ENCODE results near the gene ECHDC3. TPM values are rescaled to one million over a fixed set of nuclear protein-coding genes. Genes with fewer than 3 reads are reported as not detected.

ECHDC3 gene
- polyA plus RNA-seq, 1 of the 3 experiments (the other 2 are of a cell fraction): 13.5 TPM

- H3K4me1 ChIP-seq (ENCODE audit: control insufficient read depth in 1 of 2, insufficient read depth in 2 of 2, low read depth in 1 of 2, low read length in 1 of 2): no peaks in the 10 kb centered on the region
- H3F3A ChIP-seq (replicated peaks; ENCODE audit: insufficient read depth): no peaks in the 10 kb centered on the region
- H3K27me3 ChIP-seq (ENCODE audit: insufficient read depth): no peaks in the 10 kb centered on the region
- TF ChIP-seq USF2 (IDR thresholded peaks at IDR 0.05; ENCODE audit: borderline replicate concordance, low read depth, low read length) (no peak), GATA2 (CRISPR knock-in tag; IDR thresholded peaks at IDR 0.05) (no peak)
- H3K79me2 ChIP-seq (ENCODE audit: insufficient read depth): no peaks in the 10 kb centered on the region
- no peak overlapping the region for H2AFZ ChIP-seq (ENCODE audit: low read depth)
- no peak overlapping the region for H3K4me2 ChIP-seq
- WGBS (ENCODE audit: low lambda C conversion rate): 71% methylated on average over 2 of the region's 2 CpGs
- ChIA-PET CTCF (interaction anchor here (2.2 to 5.6 kb wide), 2 partner anchors 31 to 197 kb away, joined by 13 to 28 read pairs; no protein-coding TSS in a partner anchor), POLR2A (no interaction called here)
- H3K4me3 ChIP-seq (ENCODE audit: low read depth in 2 of 2, low read length in 1 of 2): no peak overlapping the region
- no peaks in the 10 kb centered on the region for H4K20me1 ChIP-seq (ENCODE audit: insufficient read depth)
- no peaks in the 10 kb centered on the region for H3K9me3 ChIP-seq
- H3K9ac ChIP-seq: no peak overlapping the region
- H3K9me2 ChIP-seq: no peaks in the 10 kb centered on the region
- DNase-seq: no peak
- no peak overlapping the region for H3K27ac ChIP-seq (ENCODE audit: low read depth in 2 of 2, low read length in 1 of 2)
- H3K36me3 ChIP-seq (replicated peaks in 1 of 2; ENCODE audit: control insufficient read depth in 1 of 2, insufficient read depth in 2 of 2, low read length in 1 of 2): no peaks in the 10 kb centered on the region
Observed at GRCh38 chr10:11789306-11789705, 47.1 kb downstream of the ECHDC3 start.

GRCh38 chr10:11789956-11790355, 47.8 kb downstream of the ECHDC3 start:
- Histone ChIP-seq H3K9me2 (no peaks in the 10 kb centered on the region), H3K27me3 (ENCODE audit: insufficient read depth) (no peaks in the 10 kb centered on the region), H3F3A (replicated peaks; ENCODE audit: insufficient read depth) (no peaks in the 10 kb centered on the region), H2AFZ (ENCODE audit: low read depth) (no peak overlapping the region), H3K79me2 (ENCODE audit: insufficient read depth) (no peaks in the 10 kb centered on the region), H3K4me2 (no peak overlapping the region), H4K20me1 (ENCODE audit: insufficient read depth) (no peaks in the 10 kb centered on the region), H3K9me3 (no peaks in the 10 kb centered on the region), H3K36me3 (replicated peaks in 1 of 2; ENCODE audit: control insufficient read depth in 1 of 2, insufficient read depth in 2 of 2, low read length in 1 of 2) (no peaks in the 10 kb centered on the region), H3K9ac (no peak overlapping the region), H3K4me3 (ENCODE audit: low read depth in 2 of 2, low read length in 1 of 2) (no peak overlapping the region), H3K27ac (ENCODE audit: low read depth in 2 of 2, low read length in 1 of 2) (no peak overlapping the region), H3K4me1 (ENCODE audit: control insufficient read depth in 1 of 2, insufficient read depth in 2 of 2, low read depth in 1 of 2, low read length in 1 of 2) (no peaks in the 10 kb centered on the region)
- no peak for DNase-seq
- WGBS (ENCODE audit: low lambda C conversion rate): 83% methylated on average over 8 of the region's 8 CpGs
- no peak for TF ChIP-seq GABPA (IDR thresholded peaks at IDR 0.05; ENCODE audit: low read depth)
- TF ChIP-seq ELF1 (IDR thresholded peaks at IDR 0.05): no peak
- no peak for TF ChIP-seq ZBTB33 (IDR thresholded peaks at IDR 0.05; ENCODE audit: borderline replicate concordance, low read depth)
- TF ChIP-seq YY1 (IDR thresholded peaks at IDR 0.05; ENCODE audit: low read depth): no peak
- TF ChIP-seq IRF3 (IDR thresholded peaks at IDR 0.05; ENCODE audit: low read depth, low read length): no peak
- ChIA-PET POLR2A (no interaction called here), CTCF (interaction anchor here (1.0 to 5.6 kb wide), 4 partner anchors 8 to 197 kb away, joined by 4 to 28 read pairs (median 10); no protein-coding TSS in a partner anchor)

Data from SK-N-SH (cell line).